Mesothelial cell of epicardium (in vitro differentiated cells): Measurements from ENCODE around the gene FHIT. TPM values are rescaled to one million over a fixed set of nuclear protein-coding genes. Genes with fewer than 3 reads are reported as not detected.

Experiments used
- DNase-seq, 2 experiments: peaks; one replicate each; pipeline ENCODE4 v3.0.0; 2021; ENCODE audit warnings: low spot score in 2 of 2; ENCODE audit not compliant: unreplicated experiment in 2 of 2
- H3K27ac Mint-ChIP-seq: 2 replicates; pipeline ENCODE4 v1.8.0; 2021; ENCODE audit warnings: mixed read lengths
- H3K27me3 Mint-ChIP-seq: 2 replicates; pipeline ENCODE4 v1.8.0; 2021; ENCODE audit warnings: low read depth, mixed read lengths
- H3K36me3 Mint-ChIP-seq: 2 replicates; pipeline ENCODE4 v1.8.0; 2021; ENCODE audit warnings: mixed read lengths
- H3K4me1 Mint-ChIP-seq: 2 replicates; pipeline ENCODE4 v1.8.0; 2021; ENCODE audit warnings: mixed read lengths
- H3K4me3 Mint-ChIP-seq: 2 replicates; pipeline ENCODE4 v1.8.0; 2021; ENCODE audit warnings: mild to moderate bottlenecking, moderate library complexity, mixed read lengths
- H3K9me3 Mint-ChIP-seq: 2 replicates; pipeline ENCODE4 v1.8.0; 2021; ENCODE audit warnings: mixed read lengths
- total RNA-seq: library from RNA; stranded (reverse); gene quantifications from 3 replicates; pipeline ENCODE4 v1.2.1, GENCODE V29; 2021
- TF ChIP-seq, protein P1 (sequence below): fragments of 200-600 bp; sonication (generic); IDR thresholded peaks from one replicate; pipeline ENCODE4 v1.5.0; 2021; ENCODE audit warnings: antibody characterized with exemption; ENCODE audit not compliant: unreplicated experiment

Gene FHIT
- total RNA-seq, 1 donor from 2014 or later = 10.7 TPM

DNA sequence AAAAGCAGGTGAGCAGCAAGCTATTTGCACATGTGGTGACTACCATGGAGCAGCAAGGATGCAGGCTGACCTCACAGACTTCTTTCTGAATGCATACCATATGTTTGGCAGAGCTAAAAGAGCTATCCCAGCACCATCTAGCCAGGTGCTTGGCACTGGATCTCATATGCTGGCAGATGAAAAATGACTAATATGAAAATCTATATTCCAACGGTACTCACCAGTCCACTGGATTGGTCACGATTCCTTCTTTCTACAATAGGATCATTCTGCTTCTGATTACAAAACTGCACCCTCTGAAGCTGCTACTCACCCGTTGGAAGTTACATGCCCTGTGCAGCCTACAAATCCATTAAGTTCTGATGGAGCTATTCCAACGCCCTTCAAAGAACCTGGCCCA lies 1487.1 kb downstream of the FHIT start:
- H3K4me3 Mint-ChIP-seq = no peak overlapping the region
- no peaks in the 10 kb centered on the region for H3K36me3 Mint-ChIP-seq
- H3K9me3 Mint-ChIP-seq = no peaks in the 10 kb centered on the region
- H3K4me1 Mint-ChIP-seq = no peaks in the 10 kb centered on the region
- TF ChIP-seq, protein P1, sequence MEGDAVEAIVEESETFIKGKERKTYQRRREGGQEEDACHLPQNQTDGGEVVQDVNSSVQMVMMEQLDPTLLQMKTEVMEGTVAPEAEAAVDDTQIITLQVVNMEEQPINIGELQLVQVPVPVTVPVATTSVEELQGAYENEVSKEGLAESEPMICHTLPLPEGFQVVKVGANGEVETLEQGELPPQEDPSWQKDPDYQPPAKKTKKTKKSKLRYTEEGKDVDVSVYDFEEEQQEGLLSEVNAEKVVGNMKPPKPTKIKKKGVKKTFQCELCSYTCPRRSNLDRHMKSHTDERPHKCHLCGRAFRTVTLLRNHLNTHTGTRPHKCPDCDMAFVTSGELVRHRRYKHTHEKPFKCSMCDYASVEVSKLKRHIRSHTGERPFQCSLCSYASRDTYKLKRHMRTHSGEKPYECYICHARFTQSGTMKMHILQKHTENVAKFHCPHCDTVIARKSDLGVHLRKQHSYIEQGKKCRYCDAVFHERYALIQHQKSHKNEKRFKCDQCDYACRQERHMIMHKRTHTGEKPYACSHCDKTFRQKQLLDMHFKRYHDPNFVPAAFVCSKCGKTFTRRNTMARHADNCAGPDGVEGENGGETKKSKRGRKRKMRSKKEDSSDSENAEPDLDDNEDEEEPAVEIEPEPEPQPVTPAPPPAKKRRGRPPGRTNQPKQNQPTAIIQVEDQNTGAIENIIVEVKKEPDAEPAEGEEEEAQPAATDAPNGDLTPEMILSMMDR = no peak
- H3K27ac Mint-ChIP-seq = no peak overlapping the region
- H3K27me3 Mint-ChIP-seq = peaks cover 17% of the 10 kb centered on the region
- DNase-seq = no peak

DNA sequence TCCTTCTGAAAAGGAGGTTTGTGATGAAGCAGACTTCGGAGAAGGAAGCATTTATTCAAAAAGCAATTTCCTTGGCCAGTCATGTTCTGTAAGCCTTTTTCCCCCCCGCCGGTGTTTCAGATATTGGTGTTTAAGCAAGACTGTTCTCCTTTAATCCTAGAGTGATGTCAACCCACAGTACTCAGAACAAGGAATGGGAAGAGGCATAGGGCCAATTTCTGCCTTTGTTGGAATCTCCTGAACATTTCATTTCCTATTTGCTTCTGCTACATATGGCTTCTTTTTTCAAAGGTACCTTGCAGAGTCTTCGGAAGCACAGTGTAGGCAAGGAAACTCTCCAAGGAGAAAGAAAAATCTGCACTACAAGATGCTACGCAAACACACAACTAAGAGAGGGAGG lies 1488.3 kb downstream of the FHIT start:
- TF ChIP-seq, protein P1 = no peak
- Mint-ChIP-seq H3K4me1 (no peaks in the 10 kb centered on the region), H3K4me3 (no peak overlapping the region), H3K27me3 (peaks cover 22% of the 10 kb centered on the region), H3K9me3 (no peaks in the 10 kb centered on the region), H3K27ac (no peak overlapping the region), H3K36me3 (no peaks in the 10 kb centered on the region)
- no peak for DNase-seq

DNA sequence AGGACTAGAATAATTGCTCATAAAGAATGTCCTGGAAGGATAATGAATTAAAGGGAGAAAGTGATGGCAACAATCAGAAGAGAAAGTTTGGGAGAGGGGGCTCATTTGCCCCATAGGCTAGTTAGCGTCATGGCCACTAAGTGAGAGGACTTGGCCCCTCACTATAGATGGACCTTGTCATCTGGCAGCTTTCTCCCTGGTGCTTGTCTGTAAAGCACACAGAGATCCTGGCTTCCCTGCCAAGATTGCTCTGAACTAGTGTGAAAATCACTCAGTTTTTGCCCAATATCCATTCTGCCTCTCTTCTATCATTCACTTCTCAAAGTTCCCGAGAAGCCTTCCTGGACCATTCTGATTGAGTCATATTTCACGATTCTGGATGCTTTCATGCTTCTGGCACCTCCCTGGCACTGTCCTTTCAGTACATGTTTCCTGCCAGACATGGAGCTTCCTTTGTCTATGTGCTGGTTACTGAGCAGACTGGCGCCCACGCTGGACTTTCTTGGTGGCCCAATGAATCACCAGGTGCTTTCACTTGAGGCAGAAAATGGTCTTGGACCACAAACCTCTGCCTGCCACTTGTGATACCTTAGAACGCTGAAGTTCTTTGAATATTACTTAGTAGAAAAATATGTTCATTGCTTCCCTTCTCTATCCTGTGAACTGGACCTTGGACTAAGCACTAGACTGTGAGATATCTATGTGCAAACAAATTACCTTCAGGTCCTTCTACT lies 1491.8 kb downstream of the FHIT start:
- TF ChIP-seq, protein P1 = no peak
- peaks cover under 1% of the 10 kb centered on the region for H3K4me1 Mint-ChIP-seq

DNA sequence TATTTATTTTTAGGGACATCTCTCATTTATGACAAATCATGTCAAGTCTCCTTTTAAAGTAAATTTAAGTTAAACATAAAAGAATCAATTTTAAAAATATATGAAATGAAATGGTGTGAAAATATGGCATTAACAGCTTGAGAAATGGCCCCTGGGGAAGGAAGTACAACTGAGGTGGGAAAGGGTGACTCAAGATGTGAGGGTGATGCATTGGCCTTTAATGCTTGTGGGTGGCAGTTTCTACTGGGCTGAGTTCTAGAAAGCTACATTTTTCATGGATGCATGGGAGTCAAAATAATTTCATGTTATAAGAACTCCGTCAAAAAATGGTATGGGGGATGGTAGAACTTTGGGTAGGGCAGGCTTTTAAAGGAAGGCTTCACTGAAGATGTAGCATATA lies 1492.6 kb downstream of the FHIT start:
- TF ChIP-seq, protein P1 = no peak
- no peaks in the 10 kb centered on the region for H3K36me3 Mint-ChIP-seq
- H3K4me3 Mint-ChIP-seq = no peak overlapping the region
- H3K9me3 Mint-ChIP-seq = no peaks in the 10 kb centered on the region
- peaks cover 5% of the 10 kb centered on the region for H3K4me1 Mint-ChIP-seq
- H3K27me3 Mint-ChIP-seq = peaks cover 12% of the 10 kb centered on the region
- H3K27ac Mint-ChIP-seq = no peak overlapping the region
- DNase-seq = no peak

More for the DNA sequence above, 1491.8 kb downstream of the FHIT start:
- Mint-ChIP-seq H3K27me3 (peaks cover 14% of the 10 kb centered on the region), H3K36me3 (no peaks in the 10 kb centered on the region), H3K27ac (no peak overlapping the region), H3K9me3 (no peaks in the 10 kb centered on the region), H3K4me3 (no peak overlapping the region)
- DNase-seq = no peak

DNA sequence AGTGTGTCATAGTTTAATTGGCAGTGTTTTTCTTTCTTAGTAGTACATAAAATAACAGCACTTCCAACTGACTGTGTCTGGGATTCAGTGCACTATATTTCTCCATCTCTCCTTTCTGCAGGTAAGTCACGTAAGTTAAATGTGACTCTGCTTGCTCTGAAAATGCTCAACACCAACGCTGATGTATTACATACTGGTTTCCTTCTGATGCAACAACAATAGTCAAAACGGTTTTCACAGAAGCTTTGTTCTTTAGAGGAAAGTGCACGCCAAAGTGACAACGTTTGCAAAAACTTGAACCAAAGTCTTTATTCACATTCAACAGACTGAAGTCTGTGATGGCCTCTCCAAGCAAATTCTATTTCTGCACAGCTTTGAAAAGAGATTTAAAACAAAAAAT lies 1494.3 kb downstream of the FHIT start:
- TF ChIP-seq, protein P1 = no peak
- H3K4me3 Mint-ChIP-seq = no peak overlapping the region
- H3K36me3 Mint-ChIP-seq = no peaks in the 10 kb centered on the region
- peaks cover 5% of the 10 kb centered on the region for H3K4me1 Mint-ChIP-seq
- H3K9me3 Mint-ChIP-seq = no peaks in the 10 kb centered on the region
- DNase-seq = no peak
- peaks cover 7% of the 10 kb centered on the region for H3K27me3 Mint-ChIP-seq
- H3K27ac Mint-ChIP-seq = no peak overlapping the region
